KMS-11 (cell line): ENCODE results near the gene CXorf49.
"Not testable (repeated sequence)": the region's sequence is repeated elsewhere in the genome, so short reads cannot be mapped to it uniquely, and the experiment has no call there.

Experiments
- H2AFZ ChIP-seq: fragments of 200-600 bp; sonication (generic); 2 replicates; pipeline ENCODE4 v1.6.1; 2016; ENCODE audit warnings: antibody characterized with exemption, mixed run types, low read depth
- H3K27ac ChIP-seq: fragments of 200-600 bp; sonication (generic); 2 replicates; pipeline ENCODE4 v1.6.1; 2016; ENCODE audit warnings: mild to moderate bottlenecking, mixed run types
- H3K27me3 ChIP-seq: fragments of 200-600 bp; sonication (generic); 2 replicates; pipeline ENCODE4 v1.6.1; 2017; ENCODE audit warnings: mild to moderate bottlenecking, low read depth, mixed run types, moderate library complexity; ENCODE audit not compliant: insufficient read depth
- H3K36me3 ChIP-seq: fragments of 200-600 bp; sonication (generic); 2 replicates; pipeline ENCODE4 v1.6.1; 2017; ENCODE audit warnings: mild to moderate bottlenecking, mixed run types; ENCODE audit not compliant: insufficient read depth
- H3K4me1 ChIP-seq: fragments of 200-600 bp; sonication (generic); 2 replicates; pipeline ENCODE4 v1.6.1; 2016; ENCODE audit warnings: mild to moderate bottlenecking, low read depth, mixed run types; ENCODE audit not compliant: poor library complexity, severe bottlenecking
- H3K4me2 ChIP-seq: fragments of 200-600 bp; sonication (generic); 2 replicates; pipeline ENCODE4 v1.7.0; 2016; ENCODE audit warnings: mild to moderate bottlenecking, mixed run types
- H3K4me3 ChIP-seq: fragments of 200-600 bp; sonication (generic); IDR thresholded peaks from 2 replicates; pipeline ENCODE4 v1.6.1; 2017; ENCODE audit warnings: low read depth, low read length, mixed read lengths; ENCODE audit not compliant: insufficient read depth
- H3K79me2 ChIP-seq: fragments of 200-600 bp; sonication (generic); 2 replicates; pipeline ENCODE4 v1.6.1; 2016; ENCODE audit warnings: low read depth, mixed run types; ENCODE audit not compliant: insufficient read depth
- H3K9ac ChIP-seq: fragments of 200-600 bp; sonication (generic); 2 replicates; pipeline ENCODE4 v1.6.1; 2016; ENCODE audit warnings: mild to moderate bottlenecking, mixed run types
- H4K20me1 ChIP-seq: fragments of 200-600 bp; sonication (generic); 2 replicates; pipeline ENCODE4 v1.6.1; 2016; ENCODE audit warnings: mild to moderate bottlenecking, mixed run types; ENCODE audit not compliant: insufficient read depth

CXorf49 gene

DNA sequence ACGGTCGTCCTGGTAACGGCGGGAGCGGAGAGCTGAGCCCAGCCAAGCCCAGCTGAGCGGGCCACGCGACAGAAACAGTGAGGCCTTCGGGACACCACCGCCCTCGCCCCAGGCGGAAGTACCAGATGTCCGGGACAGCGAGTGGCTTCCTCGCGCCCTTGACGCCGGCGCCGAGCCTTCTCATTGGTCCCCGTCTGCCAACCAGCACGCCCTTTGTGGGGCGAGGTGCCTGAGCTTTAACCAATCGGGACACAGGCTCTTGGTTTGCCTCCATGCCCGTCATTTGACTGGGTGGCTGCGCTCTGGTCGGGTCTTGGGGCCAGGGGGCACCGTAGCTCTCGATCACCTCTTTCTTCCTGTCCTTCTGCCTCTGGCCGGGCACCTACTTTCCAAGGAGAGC, at the start of gene CXorf49:
Gene CXorf49 (minus strand): TSS at position 101 of the 400 bp plus-strand sequence. CDS start 134 bp downstream, outside the sequence.
- H2AFZ ChIP-seq, H3K9ac ChIP-seq, H3K27ac ChIP-seq, H3K27me3 ChIP-seq, H3K4me1 ChIP-seq, H3K4me3 ChIP-seq, H3K36me3 ChIP-seq, H4K20me1 ChIP-seq, H3K4me2 ChIP-seq, H3K79me2 ChIP-seq: not testable (repeated sequence)

DNA sequence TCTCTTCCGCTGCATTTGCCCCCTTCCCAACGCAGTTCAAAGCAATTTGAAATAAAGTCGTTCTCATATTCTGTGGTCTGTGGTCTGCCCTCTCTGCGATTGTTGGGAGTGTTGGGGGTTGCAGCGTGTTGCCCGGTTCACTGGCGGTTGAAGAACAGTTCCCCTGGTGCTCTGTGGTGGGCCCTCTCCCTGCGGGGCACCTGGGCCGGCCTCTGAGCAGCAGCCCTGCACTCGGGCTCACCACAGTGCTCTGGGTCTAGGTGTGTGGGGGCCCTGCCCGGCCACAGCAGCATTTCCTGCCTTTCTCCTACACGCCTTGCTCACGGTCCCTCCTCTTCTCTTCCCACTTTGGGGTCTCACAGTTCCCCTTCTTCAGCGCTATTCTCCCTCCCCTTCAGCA, 49.0 kb upstream of the CXorf49 start:
- H3K36me3 ChIP-seq, H2AFZ ChIP-seq, H3K79me2 ChIP-seq, H4K20me1 ChIP-seq, H3K4me3 ChIP-seq, H3K4me2 ChIP-seq, H3K27ac ChIP-seq, H3K9ac ChIP-seq, H3K27me3 ChIP-seq, H3K4me1 ChIP-seq: not testable (repeated sequence)

DNA sequence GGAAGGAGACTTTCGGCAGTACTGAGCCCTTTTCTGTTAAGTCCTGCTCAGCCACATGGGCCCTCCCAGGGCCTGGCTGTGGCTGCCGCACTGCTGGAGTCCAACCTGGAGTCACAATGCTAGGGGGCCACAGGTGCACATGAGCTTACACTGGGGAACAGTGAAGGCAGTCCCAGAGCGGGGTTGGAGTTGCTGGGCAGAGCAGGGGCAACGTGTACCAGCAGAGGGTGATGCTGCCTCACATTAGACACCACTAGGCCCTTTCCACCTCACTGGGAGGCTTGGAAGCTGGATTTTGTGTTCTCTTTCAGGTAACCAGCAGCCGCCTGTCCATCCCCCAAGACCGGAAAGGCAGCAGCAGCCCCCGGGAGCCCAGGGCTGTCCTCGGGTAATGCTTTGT, 47.5 kb upstream of the CXorf49 start:
- H3K79me2 ChIP-seq, H3K4me2 ChIP-seq, H3K4me1 ChIP-seq, H4K20me1 ChIP-seq, H2AFZ ChIP-seq, H3K27me3 ChIP-seq, H3K36me3 ChIP-seq, H3K9ac ChIP-seq, H3K4me3 ChIP-seq, H3K27ac ChIP-seq: not testable (repeated sequence)

DNA sequence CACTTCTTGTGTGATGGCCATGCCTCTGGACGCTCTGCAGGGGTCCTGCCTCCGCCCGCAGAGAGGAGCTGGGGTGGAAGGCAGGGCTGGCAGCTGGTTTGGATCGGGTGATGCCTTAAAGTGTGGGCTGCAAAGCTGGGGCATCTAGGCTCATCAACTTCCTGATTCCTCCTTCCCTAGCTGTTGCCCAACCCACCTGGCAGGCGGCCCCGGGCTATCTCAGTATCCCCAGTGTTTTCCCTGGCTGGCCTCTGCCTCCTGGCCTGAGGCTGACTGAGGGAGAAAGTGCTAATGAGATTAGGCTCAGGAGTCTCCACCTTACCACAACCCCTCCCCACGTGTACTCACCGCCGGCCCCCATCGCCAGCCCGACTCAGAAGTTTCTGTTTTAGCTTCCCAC, 46.7 kb upstream of the CXorf49 start:
- H3K27me3 ChIP-seq, H3K4me1 ChIP-seq, H3K4me2 ChIP-seq, H3K27ac ChIP-seq, H3K9ac ChIP-seq, H3K36me3 ChIP-seq, H3K79me2 ChIP-seq, H4K20me1 ChIP-seq, H3K4me3 ChIP-seq, H2AFZ ChIP-seq: not testable (repeated sequence)

DNA sequence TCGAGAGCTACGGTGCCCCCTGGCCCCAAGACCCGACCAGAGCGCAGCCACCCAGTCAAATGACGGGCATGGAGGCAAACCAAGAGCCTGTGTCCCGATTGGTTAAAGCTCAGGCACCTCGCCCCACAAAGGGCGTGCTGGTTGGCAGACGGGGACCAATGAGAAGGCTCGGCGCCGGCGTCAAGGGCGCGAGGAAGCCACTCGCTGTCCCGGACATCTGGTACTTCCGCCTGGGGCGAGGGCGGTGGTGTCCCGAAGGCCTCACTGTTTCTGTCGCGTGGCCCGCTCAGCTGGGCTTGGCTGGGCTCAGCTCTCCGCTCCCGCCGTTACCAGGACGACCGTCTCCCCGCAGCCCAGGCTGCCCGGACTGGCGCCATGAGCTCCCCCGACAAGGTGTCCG, 45.0 kb upstream of the CXorf49 start, which contains the start of gene CXorf49B:
Gene CXorf49B (plus strand): TSS at position 301 of the 400 bp plus-strand sequence. CDS start 75 bp downstream, at position 376.
- H4K20me1 ChIP-seq, H3K4me1 ChIP-seq, H3K36me3 ChIP-seq, H3K27ac ChIP-seq, H3K27me3 ChIP-seq, H3K79me2 ChIP-seq, H3K9ac ChIP-seq, H2AFZ ChIP-seq, H3K4me2 ChIP-seq, H3K4me3 ChIP-seq: not testable (repeated sequence)

DNA sequence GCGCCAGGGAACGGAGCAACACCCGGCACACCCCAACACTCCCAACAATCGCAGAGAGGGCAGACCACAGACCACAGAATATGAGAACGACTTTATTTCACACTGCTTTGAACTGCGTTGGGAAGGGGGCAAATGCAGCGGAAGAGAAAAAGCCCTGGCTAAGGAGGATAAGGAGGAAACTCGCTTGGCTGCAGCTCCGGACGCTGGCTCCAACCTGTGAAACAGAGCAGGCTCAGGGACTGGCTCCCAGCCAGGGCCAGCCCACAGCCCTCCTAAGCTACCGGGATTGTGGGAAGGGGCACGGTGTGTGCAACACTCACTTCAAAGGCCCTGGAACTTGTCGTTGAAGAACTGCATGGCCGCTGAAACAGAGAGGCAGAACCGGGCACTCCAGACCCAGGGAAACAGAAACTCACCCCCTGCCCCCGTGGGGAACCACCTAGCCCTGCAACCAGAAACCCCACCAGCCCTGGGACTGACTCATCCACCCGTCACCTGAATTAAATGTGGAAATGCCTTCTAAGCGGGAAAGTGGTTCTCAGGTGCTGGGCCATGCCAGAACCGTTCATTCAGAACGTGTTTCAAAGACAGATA, 42.7 kb upstream of the CXorf49 start:
- not testable (repeated sequence) for H3K36me3 ChIP-seq, H4K20me1 ChIP-seq, H3K9ac ChIP-seq, H3K4me1 ChIP-seq, H3K4me2 ChIP-seq, H3K4me3 ChIP-seq, H3K27ac ChIP-seq, H3K79me2 ChIP-seq, H3K27me3 ChIP-seq, H2AFZ ChIP-seq

DNA sequence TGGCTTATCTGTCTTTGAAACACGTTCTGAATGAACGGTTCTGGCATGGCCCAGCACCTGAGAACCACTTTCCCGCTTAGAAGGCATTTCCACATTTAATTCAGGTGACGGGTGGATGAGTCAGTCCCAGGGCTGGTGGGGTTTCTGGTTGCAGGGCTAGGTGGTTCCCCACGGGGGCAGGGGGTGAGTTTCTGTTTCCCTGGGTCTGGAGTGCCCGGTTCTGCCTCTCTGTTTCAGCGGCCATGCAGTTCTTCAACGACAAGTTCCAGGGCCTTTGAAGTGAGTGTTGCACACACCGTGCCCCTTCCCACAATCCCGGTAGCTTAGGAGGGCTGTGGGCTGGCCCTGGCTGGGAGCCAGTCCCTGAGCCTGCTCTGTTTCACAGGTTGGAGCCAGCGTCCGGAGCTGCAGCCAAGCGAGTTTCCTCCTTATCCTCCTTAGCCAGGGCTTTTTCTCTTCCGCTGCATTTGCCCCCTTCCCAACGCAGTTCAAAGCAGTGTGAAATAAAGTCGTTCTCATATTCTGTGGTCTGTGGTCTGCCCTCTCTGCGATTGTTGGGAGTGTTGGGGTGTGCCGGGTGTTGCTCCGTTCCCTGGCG, 2.3 kb upstream of the CXorf49 start:
- H3K27me3 ChIP-seq, H2AFZ ChIP-seq, H3K4me1 ChIP-seq, H3K4me2 ChIP-seq, H3K9ac ChIP-seq, H3K79me2 ChIP-seq, H3K27ac ChIP-seq, H4K20me1 ChIP-seq, H3K36me3 ChIP-seq, H3K4me3 ChIP-seq: not testable (repeated sequence)

GRCh38 chrX:71719195-71719594, 1.1 kb upstream of the CXorf49 start:
- not testable (repeated sequence) for H3K27ac ChIP-seq, H3K4me3 ChIP-seq, H3K9ac ChIP-seq, H3K27me3 ChIP-seq, H3K4me2 ChIP-seq, H2AFZ ChIP-seq, H3K36me3 ChIP-seq, H3K79me2 ChIP-seq, H4K20me1 ChIP-seq, H3K4me1 ChIP-seq

DNA sequence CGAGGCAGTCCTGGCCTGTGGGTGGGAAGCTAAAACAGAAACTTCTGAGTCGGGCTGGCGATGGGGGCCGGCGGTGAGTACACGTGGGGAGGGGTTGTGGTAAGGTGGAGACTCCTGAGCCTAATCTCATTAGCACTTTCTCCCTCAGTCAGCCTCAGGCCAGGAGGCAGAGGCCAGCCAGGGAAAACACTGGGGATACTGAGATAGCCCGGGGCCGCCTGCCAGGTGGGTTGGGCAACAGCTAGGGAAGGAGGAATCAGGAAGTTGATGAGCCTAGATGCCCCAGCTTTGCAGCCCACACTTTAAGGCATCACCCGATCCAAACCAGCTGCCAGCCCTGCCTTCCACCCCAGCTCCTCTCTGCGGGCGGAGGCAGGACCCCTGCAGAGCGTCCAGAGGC, 1.8 kb downstream of the CXorf49 start:
- H3K27me3 ChIP-seq, H3K9ac ChIP-seq, H3K79me2 ChIP-seq, H3K4me3 ChIP-seq, H3K4me2 ChIP-seq, H3K4me1 ChIP-seq, H3K36me3 ChIP-seq, H4K20me1 ChIP-seq, H2AFZ ChIP-seq, H3K27ac ChIP-seq: not testable (repeated sequence)

DNA sequence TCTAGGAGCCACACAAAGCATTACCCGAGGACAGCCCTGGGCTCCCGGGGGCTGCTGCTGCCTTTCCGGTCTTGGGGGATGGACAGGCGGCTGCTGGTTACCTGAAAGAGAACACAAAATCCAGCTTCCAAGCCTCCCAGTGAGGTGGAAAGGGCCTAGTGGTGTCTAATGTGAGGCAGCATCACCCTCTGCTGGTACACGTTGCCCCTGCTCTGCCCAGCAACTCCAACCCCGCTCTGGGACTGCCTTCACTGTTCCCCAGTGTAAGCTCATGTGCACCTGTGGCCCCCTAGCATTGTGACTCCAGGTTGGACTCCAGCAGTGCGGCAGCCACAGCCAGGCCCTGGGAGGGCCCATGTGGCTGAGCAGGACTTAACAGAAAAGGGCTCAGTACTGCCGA, 2.5 kb downstream of the CXorf49 start:
- H3K4me1 ChIP-seq, H3K9ac ChIP-seq, H3K27ac ChIP-seq, H4K20me1 ChIP-seq, H3K27me3 ChIP-seq, H2AFZ ChIP-seq, H3K4me2 ChIP-seq, H3K4me3 ChIP-seq, H3K36me3 ChIP-seq, H3K79me2 ChIP-seq: not testable (repeated sequence)
